Progenitor cell of endocrine pancreas (in vitro differentiated cells): Measurements from ENCODE around the gene HMGXB4. TPM values are rescaled to one million over a fixed set of nuclear protein-coding genes. Genes with fewer than 3 reads are reported as not detected.

Experiments
- DNase-seq: peaks from one replicate; pipeline ENCODE4 v3.0.0; 2021; ENCODE audit warnings: low spot score; ENCODE audit not compliant: unreplicated experiment
- H3K27ac Mint-ChIP-seq: 2 replicates; pipeline ENCODE4 v1.8.0; 2021; ENCODE audit warnings: mild to moderate bottlenecking, moderate library complexity, mixed read lengths
- H3K27me3 Mint-ChIP-seq: 2 replicates; pipeline ENCODE4 v1.8.0; 2021; ENCODE audit warnings: mixed read lengths
- H3K36me3 Mint-ChIP-seq: 2 replicates; pipeline ENCODE4 v1.8.0; 2022; ENCODE audit warnings: mixed read lengths; ENCODE audit not compliant: insufficient read depth
- H3K4me1 Mint-ChIP-seq: 2 replicates; pipeline ENCODE4 v1.8.0; 2021; ENCODE audit warnings: low read depth, mixed read lengths
- H3K4me3 Mint-ChIP-seq: 2 replicates; pipeline ENCODE4 v1.8.0; 2021; ENCODE audit warnings: low read depth, mild to moderate bottlenecking, moderate library complexity, mixed read lengths
- H3K9me3 Mint-ChIP-seq: 2 replicates; pipeline ENCODE4 v1.8.0; 2021; ENCODE audit warnings: low read depth, mixed read lengths
- total RNA-seq: library from RNA; stranded (reverse); gene quantifications from 2 replicates; pipeline ENCODE4 v1.2.1, GENCODE V29; 2021
- TF ChIP-seq, protein P1 (sequence below): fragments of 200-600 bp; sonication (generic); IDR thresholded peaks from one replicate; pipeline ENCODE4 v1.5.0; 2021; ENCODE audit warnings: antibody characterized with exemption, mild to moderate bottlenecking; ENCODE audit not compliant: unreplicated experiment

HMGXB4 gene
- total RNA-seq, 1 donor from 2014 or later, result 25.0 TPM

DNA sequence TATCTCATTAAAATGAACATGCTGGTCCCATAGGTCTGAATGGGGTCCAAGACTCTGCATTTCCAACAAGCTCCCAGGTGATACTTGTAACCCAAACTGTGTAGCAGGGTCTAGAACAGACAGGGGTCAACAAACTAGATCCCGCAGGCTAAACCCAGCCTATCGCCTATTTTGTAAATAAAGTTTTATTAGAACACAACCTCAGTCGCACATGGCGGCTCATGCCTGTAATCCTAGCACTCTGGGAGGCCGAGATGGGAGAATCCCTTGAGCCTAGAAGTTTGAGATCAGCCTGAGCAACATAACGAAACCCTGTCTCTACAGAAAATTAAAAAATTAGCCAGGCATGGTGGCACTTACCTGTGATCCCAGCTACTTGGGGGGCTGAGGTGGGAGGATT is 42.3 kb upstream of the HMGXB4 start:
- H3K36me3 Mint-ChIP-seq, result no peaks in the 10 kb centered on the region
- peaks cover 3% of the 10 kb centered on the region for H3K27me3 Mint-ChIP-seq
- no peak for DNase-seq
- H3K4me1 Mint-ChIP-seq, result peaks cover 6% of the 10 kb centered on the region
- H3K9me3 Mint-ChIP-seq, result no peaks in the 10 kb centered on the region
- H3K27ac Mint-ChIP-seq, result no peak overlapping the region
- H3K4me3 Mint-ChIP-seq, result no peak overlapping the region
- TF ChIP-seq, protein P1, sequence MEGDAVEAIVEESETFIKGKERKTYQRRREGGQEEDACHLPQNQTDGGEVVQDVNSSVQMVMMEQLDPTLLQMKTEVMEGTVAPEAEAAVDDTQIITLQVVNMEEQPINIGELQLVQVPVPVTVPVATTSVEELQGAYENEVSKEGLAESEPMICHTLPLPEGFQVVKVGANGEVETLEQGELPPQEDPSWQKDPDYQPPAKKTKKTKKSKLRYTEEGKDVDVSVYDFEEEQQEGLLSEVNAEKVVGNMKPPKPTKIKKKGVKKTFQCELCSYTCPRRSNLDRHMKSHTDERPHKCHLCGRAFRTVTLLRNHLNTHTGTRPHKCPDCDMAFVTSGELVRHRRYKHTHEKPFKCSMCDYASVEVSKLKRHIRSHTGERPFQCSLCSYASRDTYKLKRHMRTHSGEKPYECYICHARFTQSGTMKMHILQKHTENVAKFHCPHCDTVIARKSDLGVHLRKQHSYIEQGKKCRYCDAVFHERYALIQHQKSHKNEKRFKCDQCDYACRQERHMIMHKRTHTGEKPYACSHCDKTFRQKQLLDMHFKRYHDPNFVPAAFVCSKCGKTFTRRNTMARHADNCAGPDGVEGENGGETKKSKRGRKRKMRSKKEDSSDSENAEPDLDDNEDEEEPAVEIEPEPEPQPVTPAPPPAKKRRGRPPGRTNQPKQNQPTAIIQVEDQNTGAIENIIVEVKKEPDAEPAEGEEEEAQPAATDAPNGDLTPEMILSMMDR, result no peak

DNA sequence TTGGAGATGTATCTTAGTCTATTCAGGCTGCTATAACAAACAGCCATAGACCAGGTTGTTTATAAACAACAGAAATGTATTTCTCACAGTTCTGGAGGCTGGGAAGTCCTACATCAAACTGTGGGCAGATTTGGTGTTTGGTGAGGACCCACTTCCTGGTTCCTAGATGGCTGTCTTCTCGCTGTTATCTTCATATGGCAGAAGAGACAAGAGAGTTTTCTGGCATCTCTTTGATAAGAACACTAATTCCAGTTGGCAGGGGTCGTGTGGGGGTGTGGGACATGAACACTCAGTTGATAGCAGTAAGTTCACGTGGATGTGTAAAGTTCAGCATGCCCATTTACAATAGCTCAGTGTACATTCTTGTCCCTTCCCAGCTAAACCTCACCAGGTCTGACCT is 41.3 kb upstream of the HMGXB4 start:
- no peaks in the 10 kb centered on the region for H3K36me3 Mint-ChIP-seq
- H3K4me3 Mint-ChIP-seq, result no peak overlapping the region
- H3K9me3 Mint-ChIP-seq, result no peaks in the 10 kb centered on the region
- TF ChIP-seq, protein P1, result no peak
- H3K4me1 Mint-ChIP-seq, result peaks cover 6% of the 10 kb centered on the region
- H3K27me3 Mint-ChIP-seq, result peaks cover 3% of the 10 kb centered on the region
- no peak for DNase-seq
- no peak overlapping the region for H3K27ac Mint-ChIP-seq

DNA sequence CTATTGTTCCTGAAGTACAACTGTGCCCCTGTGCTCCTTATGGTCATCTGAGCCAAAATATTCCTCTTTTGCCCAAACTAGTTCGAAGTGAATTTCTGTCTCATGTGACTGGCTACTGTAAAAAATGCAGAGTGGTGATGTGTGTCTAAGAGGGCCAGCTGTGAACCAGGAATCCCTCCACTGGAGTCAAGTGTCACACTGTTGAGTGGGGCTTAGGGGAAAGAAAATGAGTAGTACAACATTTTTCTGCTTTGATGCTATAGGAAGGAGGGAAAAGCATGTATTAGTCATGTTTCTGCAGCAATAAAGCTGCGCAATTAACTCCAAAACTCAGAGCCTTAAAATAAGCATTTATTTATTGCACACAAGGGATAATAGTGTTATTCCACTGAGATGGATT is 39.8 kb upstream of the HMGXB4 start:
- peaks cover 2% of the 10 kb centered on the region for H3K27me3 Mint-ChIP-seq
- no peak for DNase-seq
- no peak overlapping the region for H3K4me3 Mint-ChIP-seq
- H3K36me3 Mint-ChIP-seq, result no peaks in the 10 kb centered on the region
- peaks cover 2% of the 10 kb centered on the region for H3K4me1 Mint-ChIP-seq
- TF ChIP-seq, protein P1, result no peak
- H3K27ac Mint-ChIP-seq, result no peak overlapping the region
- no peaks in the 10 kb centered on the region for H3K9me3 Mint-ChIP-seq

DNA sequence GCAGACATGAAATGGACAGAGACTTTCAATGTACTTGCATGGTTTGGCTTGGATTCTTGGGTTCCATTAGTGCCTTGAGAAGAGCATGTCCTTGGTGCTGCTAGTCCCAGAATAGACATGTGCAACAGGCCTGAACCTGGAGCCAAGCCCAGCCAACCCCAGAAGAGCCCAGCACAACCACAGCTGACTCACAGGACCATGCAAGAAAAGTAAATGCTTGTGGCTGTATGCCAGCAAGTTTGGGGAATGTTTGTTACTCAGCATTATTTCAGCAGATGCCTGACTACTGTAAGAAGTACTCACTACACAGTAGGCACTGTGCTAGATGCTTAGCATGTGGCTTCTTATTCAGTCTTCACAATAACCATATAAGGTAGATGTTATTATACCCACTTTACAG is 39.2 kb upstream of the HMGXB4 start:
- Mint-ChIP-seq H3K27me3 (peaks cover 4% of the 10 kb centered on the region), H3K4me3 (no peak overlapping the region), H3K9me3 (no peaks in the 10 kb centered on the region), H3K4me1 (peaks cover 2% of the 10 kb centered on the region), H3K27ac (no peak overlapping the region), H3K36me3 (no peaks in the 10 kb centered on the region)
- no peak for DNase-seq
- TF ChIP-seq, protein P1, result no peak

DNA sequence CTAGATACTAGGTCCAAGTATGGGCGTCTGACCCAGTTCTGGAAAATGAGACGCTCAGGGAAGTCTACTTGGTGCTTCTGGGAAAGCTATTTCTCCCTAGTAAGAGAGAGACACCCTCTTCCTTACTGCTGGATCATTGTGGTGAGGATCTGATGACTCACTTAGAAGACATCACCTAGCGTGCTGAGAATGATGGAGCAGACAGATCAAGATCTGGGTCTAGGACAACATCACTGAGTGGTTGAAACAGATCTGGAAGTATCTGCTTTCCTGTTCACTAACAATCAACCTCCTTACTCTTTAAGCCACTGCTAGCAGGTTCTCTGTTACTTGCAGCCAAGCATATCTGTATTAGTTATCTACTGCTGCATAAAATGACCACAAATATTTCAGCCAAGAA is 38.3 kb upstream of the HMGXB4 start:
- Mint-ChIP-seq H3K36me3 (no peaks in the 10 kb centered on the region), H3K9me3 (no peaks in the 10 kb centered on the region), H3K27ac (no peak overlapping the region), H3K4me3 (no peak overlapping the region), H3K4me1 (no peaks in the 10 kb centered on the region), H3K27me3 (peaks cover 4% of the 10 kb centered on the region)
- TF ChIP-seq, protein P1, result no peak
- DNase-seq, result no peak
